Astrocyte (in vitro differentiated cells and primary cell): ENCODE measurements around the gene ARSI.

Experiments
- CTCF ChIP-seq: IDR thresholded peaks from 2 replicates; pipeline ENCODE4 v1.5.1; 2011; ENCODE audit warnings: low read depth, mild to moderate bottlenecking, inconsistent platforms, low read length, moderate library complexity; ENCODE audit not compliant: insufficient read depth
- EZH2 ChIP-seq: IDR thresholded peaks from 2 replicates; pipeline ENCODE4 v1.6.1; 2012; ENCODE audit warnings: mild to moderate bottlenecking, low read length, inconsistent platforms; ENCODE audit not compliant: insufficient read depth

- TF ChIP-seq CTCF = no peak
- no peak for TF ChIP-seq EZH2
Observed at GRCh38 chr5:150322202-150322601, 19.5 kb upstream of the ARSI start.
